Vagina (tissue), 2 donors: Measurements from ENCODE around the gene ETFBKMT.

Experiments used
- POLR2A ChIP-seq, 2 donors: fragments of 450-650 bp; IDR thresholded peaks; one replicate each; pipeline ENCODE4 v1.6.1; 2017; ENCODE audit warnings: antibody characterized with exemption in 2 of 2, mild to moderate bottlenecking in 2 of 2, moderate library complexity in 2 of 2
- TF ChIP-seq, protein P1 (sequence below), 3 experiments: fragments of 450-650 bp in 2 of 3; fragments of 200-600 bp in 1 of 3; sonication (generic) in 1 of 3; IDR thresholded peaks; one replicate each; pipeline ENCODE4 v1.5.1; 2017 to 2019; ENCODE audit warnings: antibody characterized with exemption in 3 of 3, mild to moderate bottlenecking in 2 of 3, moderate library complexity in 2 of 3

DNA sequence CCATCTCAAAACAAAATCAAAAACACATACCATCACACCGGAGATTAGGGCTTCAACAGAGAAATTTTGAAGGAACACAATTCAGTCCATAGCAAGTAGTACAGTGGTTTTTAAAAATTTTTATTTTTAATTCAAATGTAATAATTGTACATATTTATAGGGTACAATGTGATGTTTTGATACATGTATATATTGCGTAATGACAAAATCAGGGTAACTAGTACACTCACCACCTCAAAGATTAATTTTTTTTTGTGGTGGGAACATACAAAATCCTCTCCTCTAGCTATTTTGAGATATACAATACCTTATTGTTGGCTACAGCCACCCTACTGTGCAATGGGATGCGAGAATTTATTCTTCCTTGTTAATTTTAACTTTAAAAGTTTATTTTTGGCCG lies 26.0 kb upstream of the ETFBKMT start:
- TF ChIP-seq, protein P1, sequence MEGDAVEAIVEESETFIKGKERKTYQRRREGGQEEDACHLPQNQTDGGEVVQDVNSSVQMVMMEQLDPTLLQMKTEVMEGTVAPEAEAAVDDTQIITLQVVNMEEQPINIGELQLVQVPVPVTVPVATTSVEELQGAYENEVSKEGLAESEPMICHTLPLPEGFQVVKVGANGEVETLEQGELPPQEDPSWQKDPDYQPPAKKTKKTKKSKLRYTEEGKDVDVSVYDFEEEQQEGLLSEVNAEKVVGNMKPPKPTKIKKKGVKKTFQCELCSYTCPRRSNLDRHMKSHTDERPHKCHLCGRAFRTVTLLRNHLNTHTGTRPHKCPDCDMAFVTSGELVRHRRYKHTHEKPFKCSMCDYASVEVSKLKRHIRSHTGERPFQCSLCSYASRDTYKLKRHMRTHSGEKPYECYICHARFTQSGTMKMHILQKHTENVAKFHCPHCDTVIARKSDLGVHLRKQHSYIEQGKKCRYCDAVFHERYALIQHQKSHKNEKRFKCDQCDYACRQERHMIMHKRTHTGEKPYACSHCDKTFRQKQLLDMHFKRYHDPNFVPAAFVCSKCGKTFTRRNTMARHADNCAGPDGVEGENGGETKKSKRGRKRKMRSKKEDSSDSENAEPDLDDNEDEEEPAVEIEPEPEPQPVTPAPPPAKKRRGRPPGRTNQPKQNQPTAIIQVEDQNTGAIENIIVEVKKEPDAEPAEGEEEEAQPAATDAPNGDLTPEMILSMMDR (IDR thresholded peaks at IDR 0.05) = no peak
- TF ChIP-seq POLR2A (IDR thresholded peaks at IDR 0.05) = no peak
